Activated CD4-positive, alpha-beta T cell treated with anti-CD3 and anti-CD28 coated beads for 36 hours (primary cell): Measurements from ENCODE around the gene MAPK11. TPM values are rescaled to one million over a fixed set of nuclear protein-coding genes. Genes with fewer than 3 reads are reported as not detected.

Source experiments
- ATAC-seq: fragments of 200-7000 bp; cut with Tn5 transposase; one replicate; pipeline ENCODE4 v1.10.0; 2021; ENCODE audit warnings: mild to moderate bottlenecking, moderate library complexity
- CTCF ChIA-PET: fragments of 350-600 bp; sonication (Branson Sonifier 250); formaldehyde crosslinking; loops from one replicate; lab custom pipeline; 2021; ENCODE audit warnings: antibody characterized with exemption; lab: Charles Lee
- POLR2A ChIA-PET: fragments of 350-600 bp; sonication (Branson Sonifier 250); formaldehyde crosslinking; loops from one replicate; lab custom pipeline; 2021; ENCODE audit warnings: antibody characterized with exemption, inconsistent platforms; lab: Charles Lee
- DNase-seq: peaks from one replicate; pipeline ENCODE4 v3.0.0-alpha.2; 2020
- H3K27ac Mint-ChIP-seq: one replicate; pipeline ENCODE4 v1.8.0; 2021; ENCODE audit warnings: mixed read lengths
- H3K27me3 Mint-ChIP-seq: one replicate; pipeline ENCODE4 v1.8.0; 2021; ENCODE audit warnings: mixed read lengths
- H3K36me3 Mint-ChIP-seq: one replicate; pipeline ENCODE4 v1.8.0; 2021; ENCODE audit warnings: low read depth, mixed read lengths
- H3K4me1 Mint-ChIP-seq: one replicate; pipeline ENCODE4 v1.8.0; 2021; ENCODE audit warnings: mixed read lengths
- H3K4me3 Mint-ChIP-seq: one replicate; pipeline ENCODE4 v1.8.0; 2021; ENCODE audit warnings: mild to moderate bottlenecking, moderate library complexity, mixed read lengths
- H3K9me3 Mint-ChIP-seq: one replicate; pipeline ENCODE4 v1.8.0; 2021; ENCODE audit warnings: low read depth, mixed read lengths
- intact Hi-C, 2 experiments: fragments of 100-400 bp; cut with DNase I in 1 of 2; cut with micrococcal nuclease in 1 of 2; formaldehyde crosslinking; loops; one replicate each; pipeline versions ENCODE4 v1.14.2 to v1.15.1; 2022 to 2024; cut with DNase I, micrococcal nuclease
- total RNA-seq, 2 experiments: library from RNA; stranded (reverse); gene quantifications; one replicate each; pipeline ENCODE4 v1.2.3, GENCODE V29; 2021

The MAPK11 gene
- total RNA-seq, 2 experiments from 2014 or later: 11.6 to 13.6 TPM

DNA sequence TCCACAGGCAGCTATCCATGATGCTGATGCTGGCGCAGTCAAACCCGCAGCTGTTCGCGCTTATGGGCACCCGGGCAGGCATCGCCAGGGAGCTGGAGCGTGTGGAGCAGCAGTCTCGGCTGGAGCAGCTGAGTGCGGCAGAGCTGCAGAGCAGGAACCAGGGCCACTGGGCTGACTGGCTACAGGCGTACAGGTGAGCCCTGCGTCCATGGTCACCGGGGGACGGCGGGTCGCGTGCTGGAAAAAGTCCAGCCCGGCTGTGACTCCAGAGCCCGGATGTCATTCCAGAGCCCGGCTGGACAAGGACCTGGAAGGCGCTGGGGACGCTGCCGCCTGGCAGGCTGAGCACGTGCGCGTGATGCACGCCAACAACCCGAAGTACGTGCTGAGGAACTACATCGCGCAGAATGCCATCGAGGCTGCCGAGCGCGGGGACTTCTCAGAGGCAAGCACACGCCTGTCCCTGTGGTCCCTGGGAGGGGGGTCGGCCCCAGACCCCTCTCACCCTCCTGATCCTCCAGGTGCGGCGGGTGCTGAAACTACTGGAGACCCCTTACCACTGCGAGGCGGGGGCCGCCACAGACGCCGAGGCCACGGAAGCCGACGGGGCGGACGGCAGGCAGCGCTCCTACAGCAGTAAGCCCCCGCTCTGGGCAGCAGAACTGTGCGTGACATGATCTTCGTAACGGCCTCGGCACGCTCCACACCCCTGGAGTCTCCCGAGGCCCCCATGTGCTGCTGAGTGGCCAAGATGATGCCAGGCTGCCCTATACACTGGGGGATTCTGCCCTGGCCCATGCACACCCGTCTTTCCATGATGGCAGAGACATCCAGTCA lies 53.3 kb downstream of the MAPK11 start:
- CTCF ChIA-PET: interaction anchor here (1.0 kb wide), 1 partner anchor 21 kb away, joined by 5 read pairs; no protein-coding TSS in a partner anchor

DNA sequence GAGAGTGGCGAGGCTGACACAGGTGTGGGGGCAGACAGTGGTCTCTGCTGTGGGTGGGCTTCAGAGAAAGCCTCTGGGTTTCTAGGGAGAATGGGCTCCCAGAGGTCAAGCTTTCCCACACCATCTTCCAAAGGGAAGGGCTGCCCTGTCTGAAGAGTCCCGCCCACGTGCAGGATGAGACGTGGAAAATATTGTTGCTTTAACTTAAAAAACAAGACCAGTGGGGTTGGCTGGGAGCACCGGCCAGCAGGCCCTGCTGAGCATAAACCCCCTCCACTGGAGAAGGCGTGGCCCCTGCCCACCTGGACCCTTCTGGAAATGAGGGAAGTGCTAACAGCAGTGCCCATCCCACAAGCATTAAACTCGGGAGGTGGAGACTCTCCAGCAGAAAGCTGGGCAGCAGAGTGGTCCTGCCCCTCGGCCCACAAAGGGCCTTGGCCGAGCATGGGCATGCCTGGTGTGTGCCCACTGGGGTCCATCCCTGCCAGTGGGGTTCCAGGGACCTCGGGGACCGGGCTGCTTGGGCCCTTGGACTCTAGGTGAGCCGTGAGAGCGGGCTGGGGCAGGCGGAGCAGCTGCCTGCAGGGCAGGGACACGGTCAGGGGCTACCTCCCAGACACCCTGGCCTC lies 54.0 kb downstream of the MAPK11 start:
- ChIA-PET POLR2A (no interaction called here), CTCF (interaction anchor here (0.7 to 1.0 kb wide), 2 partner anchors 21 to 66 kb away, joined by 3 to 5 read pairs; no protein-coding TSS in a partner anchor)
- no peak for ATAC-seq
- Mint-ChIP-seq H3K4me1 (no peaks in the 10 kb centered on the region), H3K4me3 (no peak overlapping the region), H3K9me3 (no peaks in the 10 kb centered on the region), H3K27ac (no peak overlapping the region), H3K27me3 (no peaks in the 10 kb centered on the region), H3K36me3 (peaks cover 38% of the 10 kb centered on the region)
- intact Hi-C loops: no loop called here
- DNase-seq: no peak

More for the DNA sequence above, 53.3 kb downstream of the MAPK11 start:
- Mint-ChIP-seq H3K4me3 (no peak overlapping the region), H3K27me3 (no peaks in the 10 kb centered on the region), H3K4me1 (no peaks in the 10 kb centered on the region), H3K36me3 (peaks cover 37% of the 10 kb centered on the region), H3K27ac (no peak overlapping the region), H3K9me3 (no peaks in the 10 kb centered on the region)
- intact Hi-C loops: no loop called here
- ATAC-seq: no peak
- DNase-seq: no peak
- POLR2A ChIA-PET: no interaction called here

GRCh38 chr22:50215297-50216054 lies 54.7 kb downstream of the MAPK11 start:
- Mint-ChIP-seq H3K27ac (no peak overlapping the region), H3K36me3 (peaks cover 36% of the 10 kb centered on the region), H3K27me3 (no peaks in the 10 kb centered on the region), H3K9me3 (no peaks in the 10 kb centered on the region), H3K4me1 (no peaks in the 10 kb centered on the region), H3K4me3 (no peak overlapping the region)
- ATAC-seq (no peak), DNase-seq (no peak)
- ChIA-PET CTCF (interaction anchor here (0.7 to 1.5 kb wide), 3 partner anchors 22 to 66 kb away, joined by 3 to 5 read pairs (median 5); no protein-coding TSS in a partner anchor), POLR2A (no interaction called here)
- intact Hi-C loops: no loop called here

Other genes starting within 250 kb of the MAPK11 start
- gene TTLL8, start 212.1 kb downstream of the MAPK11 start, total RNA-seq: not detected
- not detected for gene MLC1, start 185.0 kb downstream of the MAPK11 start, total RNA-seq
- under 1 TPM in 1 of 2 experiments, not detected in 1; 0.11 TPM for gene MOV10L1, start 180.4 kb downstream of the MAPK11 start, total RNA-seq
- 1 to 10 TPM; 2.2 to 2.7 TPM for gene PANX2, start 99.6 kb downstream of the MAPK11 start, total RNA-seq
- 10 to 100 TPM; 60.7 to 74.5 TPM for gene TRABD, start 84.5 kb downstream of the MAPK11 start, total RNA-seq
- gene SELENOO, start 69.4 kb downstream of the MAPK11 start, total RNA-seq: 10 to 100 TPM; 14.4 to 18.3 TPM
- gene TUBGCP6, start 25.4 kb downstream of the MAPK11 start, total RNA-seq: 10 to 100 TPM; 42.2 to 49.2 TPM
- gene HDAC10, start 19.1 kb downstream of the MAPK11 start, total RNA-seq: 10 to 100 TPM; 33.5 to 41.5 TPM
- gene MAPK12, start 8.7 kb downstream of the MAPK11 start, total RNA-seq: 1 to 10 TPM; 5.4 to 8.1 TPM
- 1 to 10 TPM; 5.5 to 6.3 TPM for gene PLXNB2, start 37.3 kb upstream of the MAPK11 start, total RNA-seq
- gene DENND6B, start 56.6 kb upstream of the MAPK11 start, total RNA-seq: 1 to 10 TPM; 2.8 TPM
- 10 to 100 TPM; 37.3 to 39.5 TPM for gene PPP6R2, start 72.9 kb upstream of the MAPK11 start, total RNA-seq
- gene SBF1, start 204.7 kb upstream of the MAPK11 start, total RNA-seq: 10 to 100 TPM; 97.6 TPM
- 1 to 10 TPM; 7.5 to 7.9 TPM for gene ADM2, start 211.2 kb upstream of the MAPK11 start, total RNA-seq
- under 1 TPM; 0.32 to 0.44 TPM for gene MIOX, start 216.5 kb upstream of the MAPK11 start, total RNA-seq
- gene LMF2, start 237.3 kb upstream of the MAPK11 start, total RNA-seq: 10 to 100 TPM; 46.8 to 49.4 TPM
- 100 to 1,000 TPM; 115 to 123 TPM for gene NCAPH2, start 237.8 kb upstream of the MAPK11 start, total RNA-seq